AG09309 (cell line): ENCODE data around the gene SPATA24.

Source experiments
- DNase-seq: peaks from one replicate; pipeline ENCODE4 v3.0.0-alpha.2; 2010; ENCODE audit warnings: low read depth
- H3K4me3 ChIP-seq: 2 replicates; pipeline ENCODE4 v1.5.1; 2011; ENCODE audit warnings: mild to moderate bottlenecking, low read depth, low read length, moderate library complexity; ENCODE audit not compliant: control insufficient read depth
- TF ChIP-seq, protein P1 (sequence below): IDR thresholded peaks from 2 replicates; pipeline ENCODE4 v1.5.1; 2011; ENCODE audit warnings: mild to moderate bottlenecking, low read depth, low read length, inconsistent platforms; ENCODE audit not compliant: insufficient read depth, control insufficient read depth; ENCODE audit errors: missing control alignments

Gene SPATA24

DNA sequence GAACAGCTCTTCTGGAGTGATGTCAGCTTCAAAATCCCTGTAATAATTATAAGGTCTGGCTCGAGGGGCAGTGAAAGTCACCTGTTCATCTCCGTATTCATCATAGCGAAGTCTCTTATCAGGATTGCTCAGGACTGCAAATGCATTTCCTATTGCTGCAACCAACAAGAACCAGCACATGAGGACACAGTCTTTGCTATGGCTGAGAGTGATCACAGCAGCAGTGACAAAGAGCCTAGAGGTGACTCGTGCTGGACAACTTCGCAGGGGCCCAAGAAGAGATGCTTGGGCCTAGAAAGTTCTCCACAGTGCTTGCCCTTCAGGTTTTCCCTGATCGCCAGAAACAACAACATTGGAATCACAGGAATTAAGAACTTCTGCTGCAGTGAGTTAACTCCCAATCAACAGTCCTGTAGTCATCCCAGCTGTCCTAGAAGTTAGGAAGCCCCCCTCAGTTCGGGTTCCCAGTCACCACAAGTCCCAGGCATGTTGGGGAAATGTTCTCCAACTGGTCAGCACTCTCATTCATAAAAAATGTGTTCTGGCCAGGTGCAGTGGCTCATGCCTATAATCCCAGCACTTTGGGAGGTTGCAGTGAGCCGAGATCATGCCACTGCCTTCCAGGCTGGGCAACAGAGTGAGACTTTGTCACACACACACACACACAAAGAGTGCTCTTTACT lies 22.5 kb upstream of the SPATA24 start:
- DNase-seq, result peak; percentile 46
- no peak overlapping the region for H3K4me3 ChIP-seq
- TF ChIP-seq, protein P1, sequence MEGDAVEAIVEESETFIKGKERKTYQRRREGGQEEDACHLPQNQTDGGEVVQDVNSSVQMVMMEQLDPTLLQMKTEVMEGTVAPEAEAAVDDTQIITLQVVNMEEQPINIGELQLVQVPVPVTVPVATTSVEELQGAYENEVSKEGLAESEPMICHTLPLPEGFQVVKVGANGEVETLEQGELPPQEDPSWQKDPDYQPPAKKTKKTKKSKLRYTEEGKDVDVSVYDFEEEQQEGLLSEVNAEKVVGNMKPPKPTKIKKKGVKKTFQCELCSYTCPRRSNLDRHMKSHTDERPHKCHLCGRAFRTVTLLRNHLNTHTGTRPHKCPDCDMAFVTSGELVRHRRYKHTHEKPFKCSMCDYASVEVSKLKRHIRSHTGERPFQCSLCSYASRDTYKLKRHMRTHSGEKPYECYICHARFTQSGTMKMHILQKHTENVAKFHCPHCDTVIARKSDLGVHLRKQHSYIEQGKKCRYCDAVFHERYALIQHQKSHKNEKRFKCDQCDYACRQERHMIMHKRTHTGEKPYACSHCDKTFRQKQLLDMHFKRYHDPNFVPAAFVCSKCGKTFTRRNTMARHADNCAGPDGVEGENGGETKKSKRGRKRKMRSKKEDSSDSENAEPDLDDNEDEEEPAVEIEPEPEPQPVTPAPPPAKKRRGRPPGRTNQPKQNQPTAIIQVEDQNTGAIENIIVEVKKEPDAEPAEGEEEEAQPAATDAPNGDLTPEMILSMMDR, result no peak

DNA sequence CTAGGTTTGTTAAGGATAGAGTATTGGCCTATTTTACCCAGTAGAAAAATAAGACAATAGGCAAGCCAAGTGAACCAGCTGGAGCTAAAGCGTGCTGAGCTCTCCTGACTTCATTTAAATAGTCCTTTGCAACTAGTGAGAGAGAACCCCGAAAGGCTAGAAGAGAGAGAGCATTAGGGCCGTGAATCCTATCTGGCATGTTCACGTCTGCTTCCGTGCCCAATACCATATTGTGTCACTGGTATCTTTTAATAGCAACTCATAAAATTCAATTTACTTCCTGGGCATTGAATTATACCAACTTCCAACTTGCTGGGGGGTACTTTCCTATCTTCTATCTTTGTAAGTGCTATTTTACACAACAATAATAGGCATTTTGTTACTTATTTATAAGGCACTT lies 21.6 kb upstream of the SPATA24 start:
- TF ChIP-seq, protein P1, result no peak
- H3K4me3 ChIP-seq, result no peak overlapping the region
- DNase-seq, result no peak

DNA sequence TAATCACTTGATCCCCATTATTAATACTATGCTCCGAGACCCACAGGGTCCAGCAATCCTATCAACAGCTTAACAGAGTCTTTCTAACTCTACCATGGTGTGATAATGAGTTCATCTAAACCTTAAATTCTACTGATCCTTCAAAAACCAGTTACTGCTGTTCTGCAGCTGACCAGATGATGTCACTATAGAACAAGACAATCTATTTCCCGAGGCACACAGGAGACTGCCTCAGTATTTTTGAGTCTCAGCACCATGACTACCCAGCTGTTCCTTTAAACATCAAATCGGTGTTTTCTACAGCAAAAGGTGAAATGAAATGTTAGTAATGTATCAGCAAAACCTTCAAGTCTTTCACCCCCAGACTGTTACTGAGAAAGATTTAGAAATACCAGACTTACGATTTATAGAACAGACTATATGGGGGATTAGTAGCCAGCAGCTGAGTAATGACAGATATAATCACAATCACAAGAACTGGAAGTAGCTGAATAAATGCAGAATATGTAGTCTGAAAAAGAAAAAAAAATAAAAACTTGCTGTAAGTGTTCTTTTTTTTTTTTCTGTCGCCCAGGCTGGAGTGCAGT lies 18.5 kb upstream of the SPATA24 start:
- TF ChIP-seq, protein P1, result peak; percentile 76
- peak; percentile 31 for DNase-seq
- no peak overlapping the region for H3K4me3 ChIP-seq

DNA sequence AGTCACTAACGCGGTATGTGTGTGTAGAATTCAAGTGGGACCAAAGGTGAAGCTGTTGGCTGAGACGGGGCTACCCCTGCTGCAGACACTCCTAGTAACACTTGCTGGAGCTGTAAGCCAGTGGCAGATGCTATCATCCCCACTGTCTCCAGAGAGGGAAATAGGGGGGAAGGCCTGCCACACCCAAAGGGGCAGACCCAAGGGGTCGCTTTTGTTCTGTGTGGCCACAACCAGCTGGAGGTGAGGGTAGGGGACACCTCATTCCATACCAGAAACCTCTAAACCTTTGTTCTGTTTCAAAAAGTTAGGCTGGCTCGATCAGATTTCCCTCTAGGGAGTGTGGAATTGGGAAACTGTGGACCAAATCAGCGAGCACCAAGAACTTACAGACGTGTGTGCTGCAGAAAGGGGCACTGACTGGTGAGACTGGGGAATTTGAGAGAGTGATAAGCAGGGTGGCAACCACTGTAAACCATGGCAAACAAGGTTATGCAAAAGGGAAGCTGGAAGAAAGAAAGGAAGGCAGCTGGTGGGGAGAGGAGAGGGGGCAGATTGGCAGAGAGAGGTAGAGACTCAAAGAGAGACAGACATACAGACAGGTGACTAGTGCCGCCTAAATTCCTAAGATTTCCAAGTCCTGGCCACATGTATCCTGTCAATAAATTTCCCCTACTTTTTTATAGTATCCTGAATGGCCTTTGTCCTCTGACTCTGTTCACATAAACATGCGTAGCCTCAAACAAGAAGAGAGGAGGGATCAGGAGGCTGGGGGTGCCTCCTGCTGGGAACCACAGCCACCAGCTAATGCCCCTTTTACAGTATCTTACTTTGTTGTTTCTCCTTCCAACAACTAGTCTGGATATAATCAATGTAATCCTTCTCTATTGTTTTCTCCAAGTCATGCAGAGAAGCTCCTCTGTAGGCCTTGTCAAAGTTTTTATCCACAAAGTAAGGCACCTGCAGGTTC lies 15.6 kb upstream of the SPATA24 start:
- no peak for DNase-seq
- H3K4me3 ChIP-seq, result no peak overlapping the region
- TF ChIP-seq, protein P1, result no peak

DNA sequence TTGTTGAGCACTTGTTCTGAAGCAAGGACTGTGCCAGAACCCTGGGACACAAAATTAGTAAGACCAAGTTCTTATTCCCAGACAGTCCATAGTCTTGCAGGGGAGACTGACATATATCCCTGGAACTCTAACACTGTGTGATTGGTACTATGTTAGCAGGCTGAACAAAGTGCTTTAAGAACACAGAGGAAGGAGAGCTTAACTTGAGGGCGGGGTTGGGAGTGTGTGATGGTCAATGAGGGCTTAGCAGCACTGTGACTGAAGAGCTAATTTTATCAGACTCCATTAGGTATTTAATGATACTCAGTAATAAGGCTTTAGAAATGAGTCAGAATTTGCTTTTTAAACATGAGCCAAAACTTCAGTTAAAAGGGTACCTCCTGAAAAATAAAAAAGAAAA lies 14.9 kb upstream of the SPATA24 start:
- TF ChIP-seq, protein P1, result no peak
- no peak for DNase-seq
- no peak overlapping the region for H3K4me3 ChIP-seq

DNA sequence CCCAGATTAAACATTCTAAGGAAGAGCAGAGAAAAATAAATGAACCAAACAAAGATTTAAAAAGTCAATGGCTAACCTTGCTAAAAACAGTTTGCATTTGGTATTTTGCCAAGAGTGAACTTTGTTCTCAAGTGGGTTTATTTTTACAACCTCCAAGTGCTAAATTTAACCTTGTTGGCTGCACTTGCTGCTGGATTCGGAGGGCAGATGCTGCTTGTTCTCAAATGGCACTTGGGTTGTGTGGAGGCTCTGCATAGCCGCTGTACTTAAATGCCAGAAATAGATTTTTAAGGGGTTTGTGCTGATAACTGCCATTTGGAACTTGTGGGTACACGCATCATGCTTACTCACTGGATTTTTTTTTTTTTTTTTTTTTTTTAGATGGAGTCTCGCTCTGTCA lies 13.3 kb upstream of the SPATA24 start:
- TF ChIP-seq, protein P1, result no peak
- no peak for DNase-seq
- H3K4me3 ChIP-seq, result no peak overlapping the region
